Skeletal muscle tissue (tissue), 4 donors: ENCODE measurements around the gene LRRC53. TPM values are rescaled to one million over a fixed set of nuclear protein-coding genes. Genes with fewer than 3 reads are reported as not detected.

Experiments used
- H3K27ac ChIP-seq: one replicate; pipeline ENCODE4 v1.7.0; 2013; ENCODE audit warnings: mild to moderate bottlenecking, low read depth, low read length, inconsistent platforms
- H3K27me3 ChIP-seq, 3 donors: one replicate each; pipeline ENCODE4 v1.7.0; 2013; ENCODE audit warnings: low read length in 3 of 3; ENCODE audit not compliant: control insufficient read depth in 3 of 3, insufficient read depth in 3 of 3
- H3K36me3 ChIP-seq, 3 donors: one replicate each; pipeline ENCODE4 v1.7.0; 2013; ENCODE audit warnings: low read length in 3 of 3; ENCODE audit not compliant: control insufficient read depth in 3 of 3, insufficient read depth in 3 of 3
- H3K4me1 ChIP-seq, 3 donors: one replicate each; pipeline ENCODE4 v1.7.0; 2013; ENCODE audit warnings: low read length in 3 of 3, mild to moderate bottlenecking in 3 of 3; ENCODE audit not compliant: control insufficient read depth in 3 of 3, insufficient read depth in 3 of 3
- H3K4me3 ChIP-seq, 3 donors: one replicate each; pipeline ENCODE4 v1.7.0; 2013; ENCODE audit warnings: low read length in 3 of 3
- H3K9ac ChIP-seq, 3 donors: one replicate each; pipeline ENCODE4 v1.7.0; 2013; ENCODE audit warnings: low read length in 3 of 3, mild to moderate bottlenecking in 3 of 3, moderate library complexity in 2 of 3, low read depth in 1 of 3
- H3K9me3 ChIP-seq, 3 donors: one replicate each; pipeline ENCODE4 v1.7.0; 2013; ENCODE audit warnings: low read length in 3 of 3; ENCODE audit not compliant: control insufficient read depth in 3 of 3
- total RNA-seq: library from RNA; depleted of rRNA; stranded (reverse); fragments of >200 nt; gene quantifications from one replicate; pipeline ENCODE4 v1.2.3, GENCODE V29; 2014
- donor health status: Osteomylitis.

LRRC53 gene
- total RNA-seq, 1 donor from 2014 or later: not detected

GRCh38 chr1:74468982-74469603, 43.3 kb downstream of the LRRC53 start:
- H3K9ac ChIP-seq: no peak overlapping the region
- no peaks in the 10 kb centered on the region for H3K27me3 ChIP-seq
- no peaks in the 10 kb centered on the region for H3K4me1 ChIP-seq
- H3K27ac ChIP-seq: no peak overlapping the region
- H3K4me3 ChIP-seq: no peak overlapping the region
- no peaks in the 10 kb centered on the region for H3K36me3 ChIP-seq
- no peaks in the 10 kb centered on the region for H3K9me3 ChIP-seq

DNA sequence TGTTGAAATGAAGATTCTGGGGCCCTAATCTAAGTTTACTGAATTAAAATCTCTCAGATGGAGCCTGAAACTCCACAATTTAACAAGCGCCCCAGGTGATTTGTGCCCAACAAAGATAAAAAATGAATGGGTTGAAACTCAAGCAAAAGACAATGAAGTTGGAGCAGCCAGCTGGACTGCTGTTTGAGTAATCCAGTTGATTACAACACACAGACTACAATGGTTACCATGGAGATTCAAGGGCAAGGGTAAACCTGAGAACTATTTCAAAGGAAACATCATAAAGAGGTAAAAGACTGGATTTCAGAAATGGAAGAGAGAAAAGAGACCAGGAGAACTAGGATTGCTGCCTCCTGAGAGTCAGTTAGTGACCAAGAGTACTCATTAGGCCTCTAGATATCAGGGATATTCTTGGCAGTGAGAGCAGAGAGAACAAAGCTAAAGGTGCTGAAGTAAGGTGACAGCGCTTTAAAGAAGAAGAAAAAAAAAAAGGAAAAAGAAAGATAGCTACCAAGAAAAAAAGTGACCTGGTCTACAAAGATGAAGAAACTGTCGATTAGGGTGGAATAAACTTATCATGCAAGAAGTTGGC, 44.5 kb downstream of the LRRC53 start:
- no peaks in the 10 kb centered on the region for H3K27me3 ChIP-seq
- H3K9me3 ChIP-seq: no peaks in the 10 kb centered on the region
- no peak overlapping the region for H3K27ac ChIP-seq
- H3K4me1 ChIP-seq: no peaks in the 10 kb centered on the region
- H3K36me3 ChIP-seq: no peaks in the 10 kb centered on the region
- H3K4me3 ChIP-seq: no peak overlapping the region
- H3K9ac ChIP-seq: no peak overlapping the region

DNA sequence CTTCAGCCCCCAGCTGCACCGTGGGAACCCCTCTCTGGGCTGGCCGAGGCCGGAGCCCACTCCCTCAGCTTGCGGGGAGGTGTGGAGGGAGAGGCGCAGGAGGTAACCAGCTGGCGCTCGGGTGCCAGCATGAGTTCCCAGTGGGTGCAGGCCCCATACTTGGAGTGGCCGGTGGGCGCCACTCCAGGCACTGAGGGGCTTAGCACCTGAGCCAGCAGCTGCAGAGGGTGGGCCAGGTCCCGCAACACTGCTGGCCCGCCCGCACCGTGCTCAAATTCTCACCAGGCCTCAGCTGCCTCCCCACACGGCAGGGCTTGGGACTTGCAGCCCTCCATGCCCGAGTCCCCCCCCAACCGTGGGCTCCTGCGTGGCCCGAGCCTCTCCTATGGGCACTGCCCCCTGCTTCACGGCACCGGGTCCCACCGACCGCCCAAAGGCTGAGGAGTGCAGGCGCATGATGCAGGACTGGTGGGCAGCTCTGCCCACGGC, 47.2 kb downstream of the LRRC53 start:
- H3K9me3 ChIP-seq: no peaks in the 10 kb centered on the region
- H3K36me3 ChIP-seq: no peaks in the 10 kb centered on the region
- H3K4me3 ChIP-seq: no peak overlapping the region
- no peaks in the 10 kb centered on the region for H3K27me3 ChIP-seq
- no peak overlapping the region for H3K9ac ChIP-seq
- no peak overlapping the region for H3K27ac ChIP-seq
- no peaks in the 10 kb centered on the region for H3K4me1 ChIP-seq

DNA sequence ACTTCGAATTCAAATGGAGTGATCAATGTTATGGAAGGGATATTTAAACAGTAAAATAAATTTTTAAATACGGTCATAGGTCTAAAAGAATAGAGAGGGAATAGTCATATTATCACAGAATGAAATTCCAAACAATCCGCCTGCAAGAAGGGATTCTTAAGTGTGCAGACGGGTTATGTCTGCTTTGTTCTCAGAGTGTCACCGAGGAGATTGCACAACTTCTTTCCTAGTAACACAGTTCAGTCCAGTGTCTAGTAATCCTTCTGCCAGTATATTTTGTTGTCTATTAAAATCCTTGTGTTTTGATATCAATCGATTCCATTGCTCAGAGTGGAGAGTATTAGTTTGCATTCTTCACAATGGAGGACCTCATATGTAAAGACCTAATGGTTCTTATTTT, 48.4 kb downstream of the LRRC53 start:
- H3K27me3 ChIP-seq: no peaks in the 10 kb centered on the region
- no peaks in the 10 kb centered on the region for H3K36me3 ChIP-seq
- H3K9ac ChIP-seq: no peak overlapping the region
- H3K4me1 ChIP-seq: no peaks in the 10 kb centered on the region
- no peak overlapping the region for H3K4me3 ChIP-seq
- no peak overlapping the region for H3K27ac ChIP-seq
- H3K9me3 ChIP-seq: no peaks in the 10 kb centered on the region

DNA sequence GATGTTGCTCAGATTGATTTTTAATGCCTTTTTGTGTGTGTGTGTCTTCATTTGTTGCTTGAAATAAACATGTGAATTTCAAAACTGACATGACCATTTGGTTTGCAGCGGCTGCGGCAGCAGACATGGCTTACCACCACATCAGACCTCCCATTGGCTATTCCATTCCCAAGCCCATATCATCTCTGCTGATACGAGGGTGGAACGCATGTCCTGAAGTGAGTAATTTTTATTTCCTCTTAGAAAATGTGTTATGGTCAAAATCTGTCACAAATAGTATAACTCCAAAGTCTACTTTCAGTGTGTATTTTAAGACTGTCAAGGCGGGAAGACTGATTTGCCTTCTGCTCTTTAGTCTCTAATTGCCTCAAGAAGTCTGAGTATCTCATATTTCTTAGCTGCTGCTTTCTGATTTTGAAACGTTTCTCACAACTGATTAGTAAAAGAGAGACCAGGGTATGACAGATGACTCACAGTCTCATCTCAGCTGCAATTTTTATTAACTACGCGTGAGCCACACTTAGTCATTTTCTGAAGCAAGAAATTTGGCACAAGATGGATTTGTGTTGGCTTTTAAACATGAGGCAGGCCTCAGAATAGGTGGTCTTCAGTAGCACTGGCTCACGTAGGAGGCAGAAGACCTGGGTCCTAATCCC, 49.0 kb downstream of the LRRC53 start:
- Histone ChIP-seq H3K4me1 (no peaks in the 10 kb centered on the region), H3K27ac (no peak overlapping the region), H3K9me3 (no peaks in the 10 kb centered on the region), H3K4me3 (no peak overlapping the region), H3K27me3 (no peaks in the 10 kb centered on the region), H3K9ac (no peak overlapping the region), H3K36me3 (no peaks in the 10 kb centered on the region)

DNA sequence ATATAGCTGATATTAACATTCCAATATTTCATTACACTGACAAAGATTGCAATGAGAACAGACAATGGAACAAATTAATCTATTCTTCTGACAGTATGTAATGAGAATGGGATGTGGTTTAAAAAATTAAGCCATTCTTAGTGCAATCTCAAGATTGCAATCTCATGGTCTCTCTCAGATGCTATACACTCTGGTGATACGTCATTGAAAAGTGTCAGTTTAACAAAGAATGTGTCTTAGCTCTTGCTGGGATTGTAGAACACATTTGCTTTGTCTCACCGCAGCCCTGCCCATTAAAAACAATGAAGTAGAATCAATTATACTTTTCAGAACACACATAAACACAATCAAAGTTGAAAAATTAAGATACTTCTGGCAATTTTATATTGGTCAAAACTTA, 55.2 kb downstream of the LRRC53 start:
- H3K36me3 ChIP-seq: no peaks in the 10 kb centered on the region
- H3K27me3 ChIP-seq: no peaks in the 10 kb centered on the region
- no peaks in the 10 kb centered on the region for H3K9me3 ChIP-seq
- no peak overlapping the region for H3K27ac ChIP-seq
- H3K4me1 ChIP-seq: no peaks in the 10 kb centered on the region
- no peak overlapping the region for H3K4me3 ChIP-seq
- H3K9ac ChIP-seq: no peak overlapping the region

GRCh38 chr1:74455390-74455789, 57.0 kb downstream of the LRRC53 start:
- Histone ChIP-seq H3K4me1 (no peaks in the 10 kb centered on the region), H3K27ac (no peak overlapping the region), H3K4me3 (no peak overlapping the region), H3K9ac (no peak overlapping the region), H3K36me3 (no peaks in the 10 kb centered on the region), H3K9me3 (no peaks in the 10 kb centered on the region), H3K27me3 (no peaks in the 10 kb centered on the region)

GRCh38 chr1:74453277-74453676, 59.1 kb downstream of the LRRC53 start:
- H3K4me3 ChIP-seq: no peak overlapping the region
- no peak overlapping the region for H3K27ac ChIP-seq
- no peaks in the 10 kb centered on the region for H3K9me3 ChIP-seq
- no peaks in the 10 kb centered on the region for H3K27me3 ChIP-seq
- no peaks in the 10 kb centered on the region for H3K36me3 ChIP-seq
- H3K9ac ChIP-seq: no peak overlapping the region
- no peaks in the 10 kb centered on the region for H3K4me1 ChIP-seq

- Histone ChIP-seq H3K27ac (no peak overlapping the region), H3K4me3 (no peak overlapping the region), H3K4me1 (no peaks in the 10 kb centered on the region), H3K27me3 (no peaks in the 10 kb centered on the region), H3K36me3 (no peaks in the 10 kb centered on the region), H3K9me3 (no peaks in the 10 kb centered on the region), H3K9ac (no peak overlapping the region)
These were observed 60.4 kb downstream of the LRRC53 start for GRCh38 chr1:74452035-74452434.

- Histone ChIP-seq H3K9ac (no peak overlapping the region), H3K4me1 (no peaks in the 10 kb centered on the region), H3K27ac (no peak overlapping the region), H3K4me3 (no peak overlapping the region), H3K27me3 (no peaks in the 10 kb centered on the region), H3K36me3 (no peaks in the 10 kb centered on the region), H3K9me3 (no peaks in the 10 kb centered on the region)
These were observed 75.4 kb downstream of the LRRC53 start for GRCh38 chr1:74437035-74437434.
